Measurements from ENCODE around the gene PKD1L1. TPM values are rescaled to one million over a fixed set of nuclear protein-coding genes. Genes with fewer than 3 reads are reported as not detected.

The PKD1L1 gene
- total RNA-seq, 1 donor from 2014 or later, result 4.8 TPM

GRCh38 chr7:47737601-47738000 lies 210.7 kb downstream of the PKD1L1 start:
- no peak for DNase-seq (ENCODE audit: low spot score)
- Mint-ChIP-seq H3K9me3 (ENCODE audit: unreplicated experiment) (no peaks in the 10 kb centered on the region), H3K27me3 (ENCODE audit: unreplicated experiment) (no peaks in the 10 kb centered on the region), H3K27ac (ENCODE audit: unreplicated experiment) (no peak overlapping the region), H3K4me1 (ENCODE audit: unreplicated experiment) (no peaks in the 10 kb centered on the region), H3K36me3 (ENCODE audit: low read depth, unreplicated experiment) (no peaks in the 10 kb centered on the region), H3K4me3 (ENCODE audit: unreplicated experiment) (no peak overlapping the region)
- TF ChIP-seq, protein P1, sequence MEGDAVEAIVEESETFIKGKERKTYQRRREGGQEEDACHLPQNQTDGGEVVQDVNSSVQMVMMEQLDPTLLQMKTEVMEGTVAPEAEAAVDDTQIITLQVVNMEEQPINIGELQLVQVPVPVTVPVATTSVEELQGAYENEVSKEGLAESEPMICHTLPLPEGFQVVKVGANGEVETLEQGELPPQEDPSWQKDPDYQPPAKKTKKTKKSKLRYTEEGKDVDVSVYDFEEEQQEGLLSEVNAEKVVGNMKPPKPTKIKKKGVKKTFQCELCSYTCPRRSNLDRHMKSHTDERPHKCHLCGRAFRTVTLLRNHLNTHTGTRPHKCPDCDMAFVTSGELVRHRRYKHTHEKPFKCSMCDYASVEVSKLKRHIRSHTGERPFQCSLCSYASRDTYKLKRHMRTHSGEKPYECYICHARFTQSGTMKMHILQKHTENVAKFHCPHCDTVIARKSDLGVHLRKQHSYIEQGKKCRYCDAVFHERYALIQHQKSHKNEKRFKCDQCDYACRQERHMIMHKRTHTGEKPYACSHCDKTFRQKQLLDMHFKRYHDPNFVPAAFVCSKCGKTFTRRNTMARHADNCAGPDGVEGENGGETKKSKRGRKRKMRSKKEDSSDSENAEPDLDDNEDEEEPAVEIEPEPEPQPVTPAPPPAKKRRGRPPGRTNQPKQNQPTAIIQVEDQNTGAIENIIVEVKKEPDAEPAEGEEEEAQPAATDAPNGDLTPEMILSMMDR (IDR thresholded peaks at IDR 0.05; ENCODE audit: unreplicated experiment), result no peak

- Mint-ChIP-seq H3K9me3 (ENCODE audit: unreplicated experiment) (no peaks in the 10 kb centered on the region), H3K4me1 (ENCODE audit: unreplicated experiment) (no peaks in the 10 kb centered on the region), H3K36me3 (ENCODE audit: low read depth, unreplicated experiment) (no peaks in the 10 kb centered on the region), H3K27ac (ENCODE audit: unreplicated experiment) (no peak overlapping the region), H3K4me3 (ENCODE audit: unreplicated experiment) (no peak overlapping the region), H3K27me3 (ENCODE audit: unreplicated experiment) (no peaks in the 10 kb centered on the region)
- TF ChIP-seq, protein P1 (IDR thresholded peaks at IDR 0.05; ENCODE audit: unreplicated experiment), result no peak
- no peak for DNase-seq (ENCODE audit: low spot score)
Measured at GRCh38 chr7:47735431-47736345, 212.6 kb downstream of the PKD1L1 start.

- Mint-ChIP-seq H3K36me3 (ENCODE audit: low read depth, unreplicated experiment) (no peaks in the 10 kb centered on the region), H3K9me3 (ENCODE audit: unreplicated experiment) (no peaks in the 10 kb centered on the region), H3K4me3 (ENCODE audit: unreplicated experiment) (no peak overlapping the region), H3K27ac (ENCODE audit: unreplicated experiment) (no peak overlapping the region), H3K4me1 (ENCODE audit: unreplicated experiment) (no peaks in the 10 kb centered on the region), H3K27me3 (ENCODE audit: unreplicated experiment) (no peaks in the 10 kb centered on the region)
- DNase-seq (ENCODE audit: low spot score), result no peak
- TF ChIP-seq, protein P1 (IDR thresholded peaks at IDR 0.05; ENCODE audit: unreplicated experiment), result no peak
Measured at GRCh38 chr7:47734949-47735291, 213.3 kb downstream of the PKD1L1 start.

DNA sequence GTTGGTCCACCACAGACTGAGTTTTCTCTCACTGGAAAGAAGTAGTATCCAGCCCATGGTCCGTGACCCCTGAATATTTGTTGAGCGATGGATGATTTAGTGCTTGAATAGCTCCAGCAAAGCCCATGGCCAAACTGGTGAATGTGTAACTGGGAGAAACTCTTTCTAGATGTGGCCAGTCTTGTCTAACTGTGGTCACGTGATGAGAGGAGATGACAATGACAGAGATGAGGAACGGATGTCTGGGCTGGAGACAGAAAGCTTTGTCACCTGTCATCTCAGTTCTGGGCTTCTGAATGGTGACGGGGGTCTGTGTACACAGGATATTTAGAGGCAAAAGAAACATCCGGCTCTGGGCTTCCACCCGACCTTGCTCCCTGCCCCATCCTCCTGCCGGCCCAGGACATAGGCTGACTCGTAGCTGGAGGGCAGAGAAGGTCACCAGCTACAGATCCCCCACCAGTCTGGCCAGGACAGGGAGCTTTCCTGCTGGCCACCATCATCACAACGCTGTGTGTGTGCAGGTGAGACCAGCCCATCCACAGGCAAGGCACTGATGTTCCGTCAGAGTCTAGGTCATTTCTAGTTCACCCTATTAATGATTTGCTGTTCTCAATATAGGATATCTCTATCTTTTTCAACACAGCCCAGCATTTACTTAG lies 213.8 kb downstream of the PKD1L1 start:
- Mint-ChIP-seq H3K27me3 (ENCODE audit: unreplicated experiment) (no peaks in the 10 kb centered on the region), H3K4me3 (ENCODE audit: unreplicated experiment) (no peak overlapping the region), H3K9me3 (ENCODE audit: unreplicated experiment) (no peaks in the 10 kb centered on the region), H3K4me1 (ENCODE audit: unreplicated experiment) (no peaks in the 10 kb centered on the region), H3K27ac (ENCODE audit: unreplicated experiment) (no peak overlapping the region), H3K36me3 (ENCODE audit: low read depth, unreplicated experiment) (no peaks in the 10 kb centered on the region)
- DNase-seq (ENCODE audit: low spot score), result no peak
- TF ChIP-seq, protein P1 (IDR thresholded peaks at IDR 0.05; ENCODE audit: unreplicated experiment), result no peak

- no peak for DNase-seq (ENCODE audit: low spot score)
- no peaks in the 10 kb centered on the region for H3K4me1 Mint-ChIP-seq (ENCODE audit: unreplicated experiment)
- H3K9me3 Mint-ChIP-seq (ENCODE audit: unreplicated experiment), result no peaks in the 10 kb centered on the region
- no peaks in the 10 kb centered on the region for H3K36me3 Mint-ChIP-seq (ENCODE audit: low read depth, unreplicated experiment)
- TF ChIP-seq, protein P1 (IDR thresholded peaks at IDR 0.05; ENCODE audit: unreplicated experiment), result no peak
- no peak overlapping the region for H3K27ac Mint-ChIP-seq (ENCODE audit: unreplicated experiment)
- H3K27me3 Mint-ChIP-seq (ENCODE audit: unreplicated experiment), result no peaks in the 10 kb centered on the region
- H3K4me3 Mint-ChIP-seq (ENCODE audit: unreplicated experiment), result no peak overlapping the region
Measured at GRCh38 chr7:47730142-47730541, 218.1 kb downstream of the PKD1L1 start.
